DND-41 (cell line): ENCODE data around the gene IDH3G.

Experiments
- ATAC-seq: fragments of 200-7000 bp; cut with Tn5 transposase; 3 replicates; pipeline ENCODE4 v1.9.1; 2021; ENCODE audit warnings: low read depth; ENCODE audit not compliant: insufficient read depth
- DNase-seq: peaks from one replicate; pipeline ENCODE4 v3.0.0-alpha.2; 2020
- H2AFZ ChIP-seq: 2 replicates; pipeline ENCODE4 v1.6.0; 2012; ENCODE audit warnings: low read depth, low read length
- H3K27ac ChIP-seq: 2 replicates; pipeline ENCODE4 v1.5.1; 2012; ENCODE audit warnings: low read length, inconsistent platforms
- H3K27me3 ChIP-seq: fragments of 200-600 bp; sonication (generic); 2 replicates; pipeline ENCODE4 v1.6.0; 2012; ENCODE audit warnings: low read length, mild to moderate bottlenecking, inconsistent platforms; ENCODE audit not compliant: insufficient read depth, poor library complexity
- H3K36me3 ChIP-seq: 2 replicates; pipeline ENCODE4 v1.5.1; 2012; ENCODE audit warnings: low read length, inconsistent platforms; ENCODE audit not compliant: insufficient read depth
- H3K4me1 ChIP-seq: 2 replicates; pipeline ENCODE4 v1.5.1; 2012; ENCODE audit warnings: mild to moderate bottlenecking, low read length; ENCODE audit not compliant: insufficient read depth
- H3K4me2 ChIP-seq: 2 replicates; pipeline ENCODE4 v1.6.0; 2012; ENCODE audit warnings: mild to moderate bottlenecking, moderate library complexity, low read length, inconsistent platforms; ENCODE audit not compliant: insufficient read depth
- H3K4me3 ChIP-seq, 2 experiments: fragments of 200-600 bp in 1 of 2; shearing (Covaris generic) in 1 of 2; 2 replicates each; pipeline ENCODE4 v1.5.1; 2012 to 2016; ENCODE audit warnings: inconsistent platforms in 2 of 2, low read length in 2 of 2, mild to moderate bottlenecking in 2 of 2, low read depth in 1 of 2, moderate library complexity in 1 of 2
- H3K79me2 ChIP-seq: 2 replicates; pipeline ENCODE4 v1.6.0; 2012; ENCODE audit warnings: low read length, inconsistent platforms; ENCODE audit not compliant: insufficient read depth
- H3K9ac ChIP-seq: 2 replicates; pipeline ENCODE4 v1.6.0; 2012; ENCODE audit warnings: low read depth, mild to moderate bottlenecking, inconsistent platforms, low read length, moderate library complexity
- H3K9me3 ChIP-seq: 2 replicates; pipeline ENCODE4 v1.5.1; 2012; ENCODE audit warnings: low read length, moderate library complexity, mild to moderate bottlenecking, inconsistent platforms; ENCODE audit not compliant: insufficient read depth, severe bottlenecking
- H4K20me1 ChIP-seq: 2 replicates; pipeline ENCODE4 v1.6.0; 2012; ENCODE audit warnings: low read length; ENCODE audit not compliant: insufficient read depth
- CTCF ChIP-seq: IDR thresholded peaks from 2 replicates; pipeline ENCODE4 v1.5.1; 2012; ENCODE audit warnings: borderline replicate concordance, low read length, moderate library complexity, mild to moderate bottlenecking; ENCODE audit not compliant: poor library complexity, severe bottlenecking; ENCODE audit errors: extremely low read depth
- EZH2 ChIP-seq: IDR thresholded peaks from 3 replicates; pipeline ENCODE4 v1.6.1; 2012; ENCODE audit warnings: borderline replicate concordance, low read depth, mild to moderate bottlenecking, moderate library complexity, low read length, inconsistent platforms; ENCODE audit not compliant: severe bottlenecking

Gene IDH3G

DNA sequence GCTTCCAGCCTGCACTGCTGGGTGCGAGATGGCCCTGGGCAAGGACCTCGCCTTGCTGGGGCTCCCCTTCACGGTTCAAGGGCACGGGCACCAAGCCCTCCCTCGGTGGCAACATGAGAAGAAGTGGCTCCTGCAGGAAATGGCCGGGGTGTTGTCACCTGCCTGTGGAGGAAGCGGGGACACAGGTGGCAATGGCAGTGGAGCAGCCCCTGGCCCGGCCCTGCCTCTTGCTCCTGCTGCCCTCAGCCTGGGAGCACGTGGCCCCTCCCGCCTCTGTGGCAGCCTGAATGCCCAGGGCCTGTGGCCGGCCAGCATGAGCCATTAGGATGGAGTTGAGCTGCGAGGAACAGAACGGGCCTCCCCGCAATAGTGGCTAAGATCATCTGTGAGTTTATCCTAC lies 52.7 kb downstream of the IDH3G start:
- no peak overlapping the region for H3K4me2 ChIP-seq

GRCh38 chrX:153740631-153741222 lies 53.4 kb downstream of the IDH3G start:
- H3K36me3 ChIP-seq: no peaks in the 10 kb centered on the region
- H3K9me3 ChIP-seq: no peaks in the 10 kb centered on the region
- H3K4me1 ChIP-seq: no peaks in the 10 kb centered on the region
- no peak overlapping the region for H3K27ac ChIP-seq
- no peaks in the 10 kb centered on the region for H3K79me2 ChIP-seq
- DNase-seq: no peak
- no peak overlapping the region for H3K4me3 ChIP-seq
- H3K27me3 ChIP-seq: no peaks in the 10 kb centered on the region
- H4K20me1 ChIP-seq: no peaks in the 10 kb centered on the region
- TF ChIP-seq EZH2: no peak
- TF ChIP-seq CTCF: no peak
- H3K4me2 ChIP-seq: no peak overlapping the region
- H2AFZ ChIP-seq: no peak overlapping the region
- H3K9ac ChIP-seq: no peak overlapping the region
- no peak for ATAC-seq

More for the DNA sequence above, 52.7 kb downstream of the IDH3G start:
- TF ChIP-seq CTCF (no peak), EZH2 (no peak)
- Histone ChIP-seq H3K36me3 (no peaks in the 10 kb centered on the region), H4K20me1 (no peaks in the 10 kb centered on the region), H3K27ac (no peak overlapping the region), H3K4me1 (no peaks in the 10 kb centered on the region), H3K9me3 (no peaks in the 10 kb centered on the region), H3K27me3 (no peaks in the 10 kb centered on the region), H3K9ac (no peak overlapping the region), H3K79me2 (no peaks in the 10 kb centered on the region), H3K4me3 (no peak overlapping the region), H2AFZ (no peak overlapping the region)
- DNase-seq: no peak
- no peak for ATAC-seq

- Histone ChIP-seq H2AFZ (no peak overlapping the region), H3K79me2 (no peaks in the 10 kb centered on the region), H3K4me2 (no peak overlapping the region), H3K36me3 (no peaks in the 10 kb centered on the region), H3K27ac (no peak overlapping the region), H3K27me3 (no peaks in the 10 kb centered on the region), H3K4me3 (no peak overlapping the region), H3K4me1 (no peaks in the 10 kb centered on the region), H4K20me1 (no peaks in the 10 kb centered on the region), H3K9ac (no peak overlapping the region), H3K9me3 (no peaks in the 10 kb centered on the region)
- DNase-seq (peak; percentile 23), ATAC-seq (peak; percentile 73)
- TF ChIP-seq EZH2 (no peak), CTCF (no peak)
Measured at GRCh38 chrX:153739754-153740486, 54.3 kb downstream of the IDH3G start.
